Lower leg skin (tissue), 3 donors: ENCODE measurements around the gene KCNMA1.

ENCODE experiments used
- POLR2A ChIP-seq, 2 donors: fragments of 450-650 bp; IDR thresholded peaks; one replicate each; pipeline ENCODE4 v1.6.1; 2016 to 2017; ENCODE audit warnings: antibody characterized with exemption in 2 of 2, mild to moderate bottlenecking in 1 of 2, moderate library complexity in 1 of 2
- TF ChIP-seq, protein P1 (sequence below), 3 donors: fragments of 450-650 bp; IDR thresholded peaks; one replicate each; pipeline ENCODE4 v1.5.1; 2016; ENCODE audit warnings: antibody characterized with exemption in 3 of 3, mild to moderate bottlenecking in 3 of 3, moderate library complexity in 2 of 3

DNA sequence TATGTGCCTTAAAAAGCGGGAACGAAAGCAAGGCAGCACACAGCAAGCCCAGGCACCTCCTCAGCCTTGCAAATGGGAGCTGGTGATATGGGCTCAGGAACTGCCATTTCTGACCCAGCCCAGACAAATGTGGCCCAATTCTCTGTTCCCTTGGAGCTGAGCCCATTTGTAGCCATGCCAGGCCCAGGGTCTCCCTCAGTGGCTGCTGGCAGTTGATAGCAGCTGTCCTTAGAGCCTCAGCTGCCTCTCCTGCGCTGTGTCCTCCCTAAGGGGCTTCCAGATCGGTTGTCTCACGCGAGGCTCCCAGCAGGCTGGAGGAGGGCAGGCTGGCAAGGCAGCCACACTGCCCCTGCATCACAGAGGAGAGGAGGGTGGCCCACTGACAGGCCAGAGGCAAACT, 275.8 kb downstream of the KCNMA1 start:
- TF ChIP-seq, protein P1, sequence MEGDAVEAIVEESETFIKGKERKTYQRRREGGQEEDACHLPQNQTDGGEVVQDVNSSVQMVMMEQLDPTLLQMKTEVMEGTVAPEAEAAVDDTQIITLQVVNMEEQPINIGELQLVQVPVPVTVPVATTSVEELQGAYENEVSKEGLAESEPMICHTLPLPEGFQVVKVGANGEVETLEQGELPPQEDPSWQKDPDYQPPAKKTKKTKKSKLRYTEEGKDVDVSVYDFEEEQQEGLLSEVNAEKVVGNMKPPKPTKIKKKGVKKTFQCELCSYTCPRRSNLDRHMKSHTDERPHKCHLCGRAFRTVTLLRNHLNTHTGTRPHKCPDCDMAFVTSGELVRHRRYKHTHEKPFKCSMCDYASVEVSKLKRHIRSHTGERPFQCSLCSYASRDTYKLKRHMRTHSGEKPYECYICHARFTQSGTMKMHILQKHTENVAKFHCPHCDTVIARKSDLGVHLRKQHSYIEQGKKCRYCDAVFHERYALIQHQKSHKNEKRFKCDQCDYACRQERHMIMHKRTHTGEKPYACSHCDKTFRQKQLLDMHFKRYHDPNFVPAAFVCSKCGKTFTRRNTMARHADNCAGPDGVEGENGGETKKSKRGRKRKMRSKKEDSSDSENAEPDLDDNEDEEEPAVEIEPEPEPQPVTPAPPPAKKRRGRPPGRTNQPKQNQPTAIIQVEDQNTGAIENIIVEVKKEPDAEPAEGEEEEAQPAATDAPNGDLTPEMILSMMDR (IDR thresholded peaks at IDR 0.05), result no peak
- TF ChIP-seq POLR2A (IDR thresholded peaks at IDR 0.05), result no peak
